Stomach (tissue), 9 donors: Measurements from ENCODE around the gene ANKLE1. TPM values are rescaled to one million over a fixed set of nuclear protein-coding genes. Genes with fewer than 3 reads are reported as not detected.

Experiments
- DNase-seq, 2 donors: peaks; one replicate each; pipeline versions ENCODE4 v3.0.0 to v3.0.0-alpha.2; 2013 to 2019
- H3K27ac ChIP-seq, 5 donors: fragments of 200-600 bp in 4 of 5; sonication (generic) in 4 of 5; one replicate each; pipeline ENCODE4 v1.5.1; 2013 to 2019; ENCODE audit warnings: mild to moderate bottlenecking in 1 of 5, moderate library complexity in 1 of 5
- H3K27me3 ChIP-seq, 3 donors: fragments of 200-600 bp; sonication (generic); one replicate each; pipeline ENCODE4 v1.5.1; 2017 to 2019; ENCODE audit warnings: mixed run types in 1 of 3
- H3K36me3 ChIP-seq, 4 donors: fragments of 200-600 bp; sonication (generic); 1 replicate in 3 of 4; 2 replicates in 1 of 4; pipeline ENCODE4 v1.5.1; 2016 to 2019
- H3K4me1 ChIP-seq, 4 donors: fragments of 200-600 bp; sonication (generic); one replicate each; pipeline ENCODE4 v1.5.1; 2016 to 2019
- H3K4me3 ChIP-seq, 4 donors: fragments of 200-600 bp; sonication (generic) in 3 of 4; one replicate each; pipeline ENCODE4 v1.5.1; 2016 to 2019; ENCODE audit warnings: mild to moderate bottlenecking in 1 of 4
- H3K9me3 ChIP-seq, 4 donors: fragments of 200-600 bp; sonication (generic); one replicate each; pipeline ENCODE4 v1.5.1; 2016 to 2019
- EP300 ChIP-seq: sonication (generic); formaldehyde crosslinking; IDR thresholded peaks from one replicate; pipeline ENCODE4 v1.6.1; 2017; ENCODE audit warnings: antibody characterized with exemption
- POLR2A ChIP-seq, 4 donors: fragments of 450-650 bp; IDR thresholded peaks; one replicate each; pipeline ENCODE4 v1.6.1; 2016; ENCODE audit warnings: antibody characterized with exemption in 4 of 4, control low read depth in 2 of 4, mild to moderate bottlenecking in 1 of 4, moderate library complexity in 1 of 4
- POLR2AphosphoS5 ChIP-seq, 3 donors: sonication (generic); formaldehyde crosslinking; IDR thresholded peaks; one replicate each; pipeline ENCODE4 v1.6.1; 2016; ENCODE audit warnings: antibody characterized with exemption in 3 of 3
- WGBS, 5 donors: extraction: QIAGEN DNeasy Blood & Tissue Kit in 3 of 5; methylation state at CpG; one replicate each; pipeline versions ENCODE4 v1.1.5 to v1.1.7; 2013 to 2018; 5-methylcytosine and 5-hydroxymethylcytosine counted together
- intact Hi-C: fragments of 100-400 bp; cut with DNase I; formaldehyde crosslinking; loops from one replicate; pipeline ENCODE4 v1.15.1; 2023; ENCODE audit warnings: low total_unique reads
- polyA plus RNA-seq, 3 donors: library from polyadenylated mRNA; stranded (reverse); fragments of 200-250 nt; gene quantifications; one replicate each; pipeline ENCODE4 v1.2.3, GENCODE V29; 2013
- total RNA-seq, 5 donors: library from RNA; depleted of rRNA; stranded (reverse); fragments of >200 nt; gene quantifications; one replicate each; pipeline versions ENCODE4 v1.1.0 to v1.2.3, GENCODE V29; 2014 to 2016
- TF ChIP-seq, protein P1 (sequence below), 7 experiments: fragments of 450-650 bp in 4 of 7; fragments of 200-600 bp in 3 of 7; sonication (generic) in 3 of 7; IDR thresholded peaks; one replicate each; pipeline ENCODE4 v1.5.1; 2016 to 2019; ENCODE audit warnings: antibody characterized with exemption in 7 of 7, control low read depth in 2 of 7, mild to moderate bottlenecking in 1 of 7
- donor health status: healthy with polysubstance abuse.
- donor health status: Bipolar disorder and iron deficiency.
- donor health status: healthy.

The ANKLE1 gene
- total and polyA plus RNA-seq, 8 donors, result 0.18 to 0.63 TPM; not detected in 6

DNA sequence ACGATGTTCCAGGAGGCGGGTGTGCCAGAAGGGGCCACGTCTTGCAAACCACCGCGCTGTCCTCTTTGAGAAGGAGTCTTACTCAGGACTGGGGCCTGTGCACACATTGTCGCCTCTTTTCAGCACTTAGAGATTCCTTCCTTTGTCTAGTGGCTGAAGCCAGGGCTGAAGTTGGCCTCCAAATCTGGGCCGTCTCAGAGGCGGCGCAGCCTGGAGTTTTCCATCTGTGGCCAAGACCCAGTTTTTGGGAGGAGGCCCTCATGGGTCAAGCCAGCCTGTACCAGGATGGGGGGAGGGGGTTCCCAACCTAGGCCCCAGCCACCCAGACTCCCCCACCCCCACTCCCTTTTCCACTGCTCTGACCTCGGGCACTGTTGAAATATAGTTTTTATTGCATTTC, 41.2 kb downstream of the ANKLE1 start:
- H3K27me3 ChIP-seq, result no peaks in the 10 kb centered on the region
- peaks cover 39 to 61% (median 59%) of the 10 kb centered on the region in 4 donors for H3K36me3 ChIP-seq
- intact Hi-C loops, result no loop called here
- DNase-seq, result peak in 1 of 2 donors; percentile 28
- no peak overlapping the region for H3K4me3 ChIP-seq
- no peaks in the 10 kb centered on the region for H3K9me3 ChIP-seq
- TF ChIP-seq POLR2AphosphoS5 (IDR thresholded peaks at IDR 0.05) (no peak), EP300 (no peak), POLR2A (IDR thresholded peaks at IDR 0.05) (no peak)
- TF ChIP-seq, protein P1, sequence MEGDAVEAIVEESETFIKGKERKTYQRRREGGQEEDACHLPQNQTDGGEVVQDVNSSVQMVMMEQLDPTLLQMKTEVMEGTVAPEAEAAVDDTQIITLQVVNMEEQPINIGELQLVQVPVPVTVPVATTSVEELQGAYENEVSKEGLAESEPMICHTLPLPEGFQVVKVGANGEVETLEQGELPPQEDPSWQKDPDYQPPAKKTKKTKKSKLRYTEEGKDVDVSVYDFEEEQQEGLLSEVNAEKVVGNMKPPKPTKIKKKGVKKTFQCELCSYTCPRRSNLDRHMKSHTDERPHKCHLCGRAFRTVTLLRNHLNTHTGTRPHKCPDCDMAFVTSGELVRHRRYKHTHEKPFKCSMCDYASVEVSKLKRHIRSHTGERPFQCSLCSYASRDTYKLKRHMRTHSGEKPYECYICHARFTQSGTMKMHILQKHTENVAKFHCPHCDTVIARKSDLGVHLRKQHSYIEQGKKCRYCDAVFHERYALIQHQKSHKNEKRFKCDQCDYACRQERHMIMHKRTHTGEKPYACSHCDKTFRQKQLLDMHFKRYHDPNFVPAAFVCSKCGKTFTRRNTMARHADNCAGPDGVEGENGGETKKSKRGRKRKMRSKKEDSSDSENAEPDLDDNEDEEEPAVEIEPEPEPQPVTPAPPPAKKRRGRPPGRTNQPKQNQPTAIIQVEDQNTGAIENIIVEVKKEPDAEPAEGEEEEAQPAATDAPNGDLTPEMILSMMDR (IDR thresholded peaks at IDR 0.05), result no peak
- 68 to 78% (median 73%) methylated on average over 10 of the region's 10 CpGs for WGBS, 5 donors
- no peak overlapping the region for H3K27ac ChIP-seq
- H3K4me1 ChIP-seq, result peaks cover under 1 to 21% (median 15%) of the 10 kb centered on the region in 4 donors

- intact Hi-C loops, result no loop called here
- peaks cover 0 to 4% (median 0%) of the 10 kb centered on the region in 3 donors for H3K27me3 ChIP-seq
- TF ChIP-seq EP300, result no peak
- TF ChIP-seq, protein P1 (IDR thresholded peaks at IDR 0.05), result no peak
- no peak for TF ChIP-seq POLR2A (IDR thresholded peaks at IDR 0.05)
- TF ChIP-seq POLR2AphosphoS5 (IDR thresholded peaks at IDR 0.05), result no peak
- peaks cover 6 to 24% (median 20%) of the 10 kb centered on the region in 4 donors for H3K4me1 ChIP-seq
- H3K9me3 ChIP-seq, result no peaks in the 10 kb centered on the region
- H3K36me3 ChIP-seq, result peaks cover 38 to 61% (median 54%) of the 10 kb centered on the region in 4 donors
- peak in 1 of 2 donors; percentile 20 for DNase-seq
- peak overlapping the region in 1 of 4 donors; percentile 3 for H3K4me3 ChIP-seq
- H3K27ac ChIP-seq, result no peak overlapping the region
- WGBS, 5 donors, result 34 to 67% (median 50%) methylated on average over 13 to 56 of the region's 56 CpGs
Observed at GRCh38 chr19:17323300-17323963, 41.7 kb downstream of the ANKLE1 start.

DNA sequence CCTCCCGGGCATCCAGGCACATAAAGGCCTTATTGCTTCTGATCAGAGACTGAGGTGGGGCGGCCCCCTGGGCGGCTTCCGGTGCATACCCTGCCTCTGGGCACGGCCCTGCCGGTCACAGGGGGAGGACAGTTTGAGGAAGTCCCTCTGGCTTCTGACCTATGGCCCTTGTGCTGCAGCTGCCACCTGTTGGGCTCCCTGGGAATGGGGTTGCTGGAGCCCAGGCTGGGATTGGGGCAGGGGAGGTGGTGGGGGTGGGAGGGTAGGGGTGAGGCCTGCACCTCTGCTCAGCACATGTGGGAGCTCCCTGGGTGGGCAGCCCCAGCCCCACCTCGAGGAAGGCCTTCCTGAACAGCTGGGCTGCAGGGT, 42.2 kb downstream of the ANKLE1 start:
- H3K4me3 ChIP-seq, result peak overlapping the region in 1 of 4 donors; percentile 3
- peak overlapping the region in 1 of 5 donors; percentile 4 for H3K27ac ChIP-seq
- H3K9me3 ChIP-seq, result no peaks in the 10 kb centered on the region
- intact Hi-C loops, result no loop called here
- H3K27me3 ChIP-seq, result peaks cover 0 to 9% (median under 1%) of the 10 kb centered on the region in 3 donors
- H3K4me1 ChIP-seq, result peaks cover 11 to 29% (median 25%) of the 10 kb centered on the region in 4 donors
- WGBS, 5 donors, result 25 to 44% (median 30%) methylated on average over 1 to 7 of the region's 7 CpGs
- DNase-seq, result peak in 1 of 2 donors; percentile 40
- TF ChIP-seq, protein P1 (IDR thresholded peaks at IDR 0.05), result no peak
- TF ChIP-seq EP300 (no peak), POLR2A (IDR thresholded peaks at IDR 0.05) (no peak), POLR2AphosphoS5 (IDR thresholded peaks at IDR 0.05) (no peak)
- H3K36me3 ChIP-seq, result peaks cover 33 to 57% (median 48%) of the 10 kb centered on the region in 4 donors

DNA sequence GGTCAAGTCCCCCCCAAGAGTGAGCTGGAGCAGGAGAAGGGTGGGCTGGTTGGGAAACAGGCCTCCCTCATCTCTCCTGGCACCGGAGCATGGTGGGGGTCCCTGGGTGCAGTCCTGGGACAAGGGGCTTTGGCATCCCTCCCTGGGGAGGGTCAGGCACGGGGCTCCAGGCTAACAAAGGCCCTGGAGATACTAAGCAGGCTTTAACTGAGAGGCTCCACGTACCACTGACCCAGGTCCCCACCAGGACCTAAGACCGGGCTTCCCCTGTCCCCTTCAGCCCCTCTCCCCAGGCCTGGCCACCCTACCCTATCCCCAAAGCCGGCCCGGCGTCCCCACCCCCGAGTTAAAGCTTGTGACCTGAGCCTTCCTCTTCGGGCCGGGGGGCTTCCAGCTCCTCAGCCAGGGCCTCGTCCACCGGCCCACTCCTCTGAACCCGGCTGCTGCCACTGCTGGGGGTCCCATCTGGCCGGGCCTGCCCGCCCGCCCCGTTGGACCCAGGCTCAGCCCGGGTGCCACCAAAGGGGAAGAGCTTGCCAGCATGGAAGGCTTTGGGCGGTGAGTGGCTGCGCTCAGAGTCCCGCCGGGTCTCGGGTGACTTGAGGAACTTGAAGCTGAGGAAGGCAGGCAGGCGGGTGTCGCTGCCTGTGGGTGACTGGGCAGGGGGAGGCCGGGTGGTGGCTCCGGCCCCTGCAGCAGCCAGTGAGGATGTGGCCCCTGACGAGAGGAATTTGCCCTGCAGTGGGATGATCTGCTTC, 42.8 kb downstream of the ANKLE1 start:
- no peak for DNase-seq
- intact Hi-C loops, result no loop called here

More for the DNA sequence above, 42.8 kb downstream of the ANKLE1 start:
- peaks cover 15 to 35% (median 31%) of the 10 kb centered on the region in 4 donors for H3K4me1 ChIP-seq
- H3K4me3 ChIP-seq, result no peak overlapping the region
- TF ChIP-seq EP300 (no peak), POLR2A (IDR thresholded peaks at IDR 0.05) (no peak), POLR2AphosphoS5 (IDR thresholded peaks at IDR 0.05) (no peak)
- TF ChIP-seq, protein P1 (IDR thresholded peaks at IDR 0.05), result no peak
- peak overlapping the region in 1 of 5 donors; percentile 4 for H3K27ac ChIP-seq
- H3K27me3 ChIP-seq, result peaks cover 0 to 15% (median 7%) of the 10 kb centered on the region in 3 donors
- H3K36me3 ChIP-seq, result peaks cover 27 to 51% (median 43%) of the 10 kb centered on the region in 4 donors
- WGBS, 5 donors, result 91 to 93% (median 91%) methylated on average over 11 to 28 of the region's 28 CpGs
- no peaks in the 10 kb centered on the region for H3K9me3 ChIP-seq
